Subcutaneous preadipocyte (primary cell): ENCODE results near the gene CDK8. TPM values are rescaled to one million over a fixed set of nuclear protein-coding genes. Genes with fewer than 3 reads are reported as not detected.

Experiments used
- small RNA-seq: library from RNA; depleted of rRNA; stranded (forward); fragments of <200 nt; gene quantifications from one replicate; pipeline ENCODE3, GENCODE V24; 2012
- total RNA-seq: library from RNA; depleted of rRNA; stranded (reverse); fragments of >200 nt; gene quantifications from 2 replicates; pipeline ENCODE4 v1.2.3, GENCODE V29; 2012

Gene CDK8
- 17.6 and 18.8 TPM in 2 replicates for total RNA-seq

DNA sequence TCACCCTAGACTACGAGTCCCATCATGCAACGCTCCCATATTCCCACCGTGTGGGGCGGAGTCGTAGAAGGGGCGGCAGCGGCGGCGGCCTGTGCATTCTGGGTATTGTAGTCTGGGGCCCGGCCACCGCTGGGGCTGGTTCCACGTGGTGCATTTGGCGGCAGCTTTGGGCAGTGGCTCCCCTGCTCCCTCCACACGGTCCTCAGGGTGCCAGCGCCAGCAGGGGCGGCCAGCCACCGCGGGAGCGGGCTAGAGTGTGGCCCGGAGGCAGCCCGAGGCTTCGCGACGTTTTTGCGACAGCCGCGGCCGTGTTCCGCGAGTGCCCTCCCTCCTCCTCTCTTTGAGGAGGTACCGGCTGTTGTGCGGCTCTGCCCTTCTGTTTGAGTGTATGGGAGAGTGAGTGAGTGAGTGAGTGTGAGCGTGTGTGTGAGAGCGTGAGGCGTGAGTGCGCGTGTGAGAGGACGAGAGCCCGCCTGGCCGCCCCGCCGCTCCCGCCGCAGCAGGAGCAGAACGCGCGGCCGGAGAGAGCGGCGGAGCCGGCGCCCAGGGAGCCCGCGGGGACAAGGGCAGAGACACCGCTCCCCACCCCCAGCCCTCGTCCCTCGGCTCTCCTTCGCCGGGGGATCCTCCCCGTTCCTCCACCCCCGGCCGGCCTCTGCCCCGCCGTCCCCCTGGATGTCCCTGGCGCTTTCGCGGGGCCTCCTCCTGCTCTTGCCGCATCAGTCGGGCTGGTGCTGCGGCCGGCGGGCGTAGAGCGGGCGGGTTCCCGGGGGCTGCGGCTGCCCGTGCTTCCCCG is at the start of gene CDK8:
TSS of gene CDK8 (plus strand) at position 343 of the 796 bp plus-strand sequence. CDS start 513 bp downstream, outside the sequence.

DNA sequence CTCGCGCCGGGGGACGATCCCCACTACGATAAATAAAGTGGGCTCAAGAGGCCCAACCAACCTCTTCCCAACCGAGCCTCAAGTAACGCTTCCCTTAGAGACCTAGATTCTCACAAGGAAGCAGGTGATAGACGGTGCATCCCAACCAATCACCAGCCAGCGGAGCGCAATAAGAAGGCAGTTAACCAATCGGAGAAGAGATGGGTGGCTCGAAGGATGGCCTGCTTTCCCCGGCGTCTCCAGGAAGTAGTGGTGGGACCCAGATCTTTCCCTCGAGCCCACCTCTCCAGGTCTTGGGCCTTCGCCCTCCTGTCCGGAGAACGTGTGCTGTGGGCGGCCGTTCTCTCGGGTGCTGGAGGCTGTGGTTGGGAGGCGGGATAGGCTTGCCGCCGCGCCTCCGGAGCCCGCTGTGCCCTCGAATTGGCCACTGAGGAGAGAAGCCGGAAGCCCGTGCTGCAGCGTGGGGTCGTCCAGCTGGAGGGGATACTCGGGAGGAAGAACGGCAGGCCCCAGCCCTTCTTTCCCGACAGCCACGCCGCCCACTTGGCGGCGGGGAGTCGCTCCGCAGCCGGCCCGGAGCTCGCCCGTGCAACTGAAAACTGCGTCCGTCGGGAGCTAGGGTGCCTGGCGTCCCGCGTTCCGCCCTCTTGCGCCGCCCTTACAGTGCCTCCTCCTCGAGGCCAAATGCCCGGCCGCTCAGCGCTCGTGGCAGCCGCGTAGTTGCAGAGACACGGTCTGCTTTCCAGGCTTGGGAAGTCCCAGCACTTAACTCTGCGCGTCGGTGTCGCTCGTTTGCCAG is 32.0 kb upstream of the CDK8 start, which contains the start of gene RNF6:
TSS of gene RNF6 (minus strand) at position 594 of the 799 bp plus-strand sequence. CDS start 2,665 bp downstream, outside the sequence.

Small RNAs within 50 kb of the gene (small RNA-seq; reads per million reads assigned to genes)
- gene RF02271 = not detected

Other genes with a start within 250 kb of the CDK8 start
- 0.39 TPM in 1 of 2 replicates, not detected in the other for gene SHISA2, start 202.1 kb upstream of the CDK8 start, total RNA-seq
- 20.9 and 29.9 TPM in 2 replicates for gene RNF6, start 31.8 kb upstream of the CDK8 start, total RNA-seq